Left ventricle myocardium inferior (tissue), 1 donor: ENCODE data around the gene RPS16. TPM values are rescaled to one million over a fixed set of nuclear protein-coding genes. Genes with fewer than 3 reads are reported as not detected.
A peak's percentile ranks its signal among the peaks of the same experiment; 100 is the strongest.
"Not testable (repeated sequence)": the region's sequence is repeated elsewhere in the genome, so short reads cannot be mapped to it uniquely, and the experiment has no call there.

ENCODE experiments used
- DNase-seq: peaks from one replicate; pipeline ENCODE4 v3.0.0-alpha.2; 2020
- H3K27ac ChIP-seq: fragments of 200-600 bp; replicated peaks from 2 replicates; pipeline ENCODE4 v1.8.0; 2021
- H3K27me3 ChIP-seq: fragments of 200-600 bp; 2 replicates; pipeline ENCODE4 v1.8.0; 2021; ENCODE audit warnings: low read depth
- H3K36me3 ChIP-seq: fragments of 200-600 bp; 2 replicates; pipeline ENCODE4 v1.8.0; 2021
- H3K4me1 ChIP-seq: fragments of 200-600 bp; 2 replicates; pipeline ENCODE4 v1.8.0; 2021
- H3K4me3 ChIP-seq: fragments of 200-600 bp; 2 replicates; pipeline ENCODE4 v1.8.0; 2021; ENCODE audit warnings: mild to moderate bottlenecking, moderate library complexity
- H3K9me3 ChIP-seq: fragments of 200-600 bp; replicated peaks from 2 replicates; pipeline ENCODE4 v1.8.0; 2021
- intact Hi-C: fragments of 100-400 bp; cut with micrococcal nuclease; formaldehyde crosslinking; loops from one replicate; pipeline ENCODE4 v1.11.0; 2022
- total RNA-seq: library from RNA; stranded (reverse); fragmentation: NEBNext Ultra II Directional; extraction: Animal tissue kit (Norgen Biotek cat#: 25700); gene quantifications from one replicate; pipeline ENCODE4 v1.2.1, GENCODE V29; 2021
- TF ChIP-seq, protein P1 (sequence below): fragments of 200-600 bp; IDR thresholded peaks from 2 replicates; pipeline ENCODE4 v1.8.0; 2021; ENCODE audit warnings: antibody characterized with exemption, mild to moderate bottlenecking, borderline replicate concordance
- donor health status: DM: no; HTN: yes; CAD: no; lungs with severe emphysema.

RPS16 gene
- total RNA-seq, 1 donor from 2014 or later: 1,107 TPM

DNA sequence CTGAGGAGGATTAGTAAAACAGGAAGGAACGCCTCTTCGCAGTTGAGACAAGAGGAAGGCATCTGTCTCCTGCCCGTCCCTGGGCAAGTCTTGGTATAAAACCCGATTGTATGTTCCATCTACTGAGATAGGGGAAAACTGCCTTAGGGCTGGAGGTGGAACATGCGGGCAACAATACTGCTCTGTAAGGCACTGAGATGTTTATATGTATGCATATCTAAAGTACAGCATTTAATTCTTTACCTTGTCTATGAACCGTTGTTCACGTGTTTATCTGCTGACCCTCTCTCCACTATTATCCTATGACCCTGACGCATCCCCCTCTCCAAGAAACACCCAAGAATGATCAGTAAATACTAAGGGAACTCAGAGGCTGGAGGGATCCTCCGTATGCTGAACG lies 44.2 kb upstream of the RPS16 start:
- Histone ChIP-seq H3K9me3 (no peaks in the 10 kb centered on the region), H3K27ac (peak overlapping the region; percentile 84), H3K4me3 (peak overlapping the region; percentile 99), H3K27me3 (no peaks in the 10 kb centered on the region), H3K36me3 (peaks cover 32% of the 10 kb centered on the region), H3K4me1 (peaks cover 34% of the 10 kb centered on the region)
- no peak for DNase-seq
- intact Hi-C loops: no loop called here
- TF ChIP-seq, protein P1, sequence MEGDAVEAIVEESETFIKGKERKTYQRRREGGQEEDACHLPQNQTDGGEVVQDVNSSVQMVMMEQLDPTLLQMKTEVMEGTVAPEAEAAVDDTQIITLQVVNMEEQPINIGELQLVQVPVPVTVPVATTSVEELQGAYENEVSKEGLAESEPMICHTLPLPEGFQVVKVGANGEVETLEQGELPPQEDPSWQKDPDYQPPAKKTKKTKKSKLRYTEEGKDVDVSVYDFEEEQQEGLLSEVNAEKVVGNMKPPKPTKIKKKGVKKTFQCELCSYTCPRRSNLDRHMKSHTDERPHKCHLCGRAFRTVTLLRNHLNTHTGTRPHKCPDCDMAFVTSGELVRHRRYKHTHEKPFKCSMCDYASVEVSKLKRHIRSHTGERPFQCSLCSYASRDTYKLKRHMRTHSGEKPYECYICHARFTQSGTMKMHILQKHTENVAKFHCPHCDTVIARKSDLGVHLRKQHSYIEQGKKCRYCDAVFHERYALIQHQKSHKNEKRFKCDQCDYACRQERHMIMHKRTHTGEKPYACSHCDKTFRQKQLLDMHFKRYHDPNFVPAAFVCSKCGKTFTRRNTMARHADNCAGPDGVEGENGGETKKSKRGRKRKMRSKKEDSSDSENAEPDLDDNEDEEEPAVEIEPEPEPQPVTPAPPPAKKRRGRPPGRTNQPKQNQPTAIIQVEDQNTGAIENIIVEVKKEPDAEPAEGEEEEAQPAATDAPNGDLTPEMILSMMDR: no peak

DNA sequence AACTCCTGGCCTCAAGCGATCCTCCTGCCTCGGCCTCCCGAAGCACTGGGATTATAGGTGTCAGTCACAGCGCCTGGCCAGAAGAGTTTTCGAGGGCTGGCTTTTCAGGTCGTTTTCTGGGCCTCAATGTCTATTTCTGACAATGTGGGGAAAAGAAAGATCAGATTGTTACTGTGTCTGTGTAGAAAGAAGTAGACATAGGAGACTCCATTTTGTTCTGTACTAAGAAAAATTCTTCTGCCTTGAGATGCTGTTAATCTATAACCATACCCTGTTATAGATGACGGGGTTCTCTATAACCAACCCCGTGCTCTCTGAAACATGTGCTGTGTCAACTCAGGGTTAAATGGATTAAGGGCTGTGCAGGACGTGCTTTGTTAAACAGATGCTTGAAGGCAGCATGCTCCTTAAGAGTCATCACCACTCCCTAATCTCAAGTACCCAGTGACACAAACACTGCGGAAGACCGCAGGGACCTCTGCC lies 43.6 kb upstream of the RPS16 start:
- H3K9me3 ChIP-seq, intact Hi-C loops, DNase-seq, H3K27me3 ChIP-seq, H3K4me3 ChIP-seq: not testable (repeated sequence)
- peaks cover 34% of the 10 kb centered on the region for H3K4me1 ChIP-seq
- peaks cover 31% of the 10 kb centered on the region for H3K36me3 ChIP-seq
- peak overlapping the region; percentile 84 for H3K27ac ChIP-seq

DNA sequence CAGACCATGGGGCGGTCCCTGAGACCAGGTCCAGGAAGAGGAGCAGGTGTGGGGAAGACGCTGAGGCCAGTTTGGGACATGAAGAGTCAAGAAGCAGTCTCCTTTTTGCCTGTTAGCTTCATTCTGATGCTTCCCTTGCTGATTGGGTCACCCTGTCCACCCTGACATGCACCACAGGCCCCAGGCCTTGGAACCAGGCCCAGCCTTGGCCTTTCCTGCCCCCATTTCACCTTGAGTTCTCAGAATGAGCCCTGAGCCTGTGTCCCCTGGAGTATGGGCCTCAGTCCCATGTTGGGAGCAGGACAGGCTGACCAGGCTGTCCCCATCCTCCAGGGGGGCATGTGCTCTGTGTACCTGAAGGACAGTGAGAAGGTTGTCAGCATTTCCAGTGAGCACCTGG lies 40.0 kb upstream of the RPS16 start:
- H3K36me3 ChIP-seq: peaks cover 55% of the 10 kb centered on the region
- H3K4me1 ChIP-seq: peaks cover 20% of the 10 kb centered on the region
- H3K27ac ChIP-seq: peak overlapping the region; percentile 52
- no peaks in the 10 kb centered on the region for H3K27me3 ChIP-seq
- TF ChIP-seq, protein P1: no peak
- intact Hi-C loops: no loop called here
- peak; percentile 30 for DNase-seq
- peak overlapping the region; percentile 31 for H3K4me3 ChIP-seq
- H3K9me3 ChIP-seq: no peaks in the 10 kb centered on the region

DNA sequence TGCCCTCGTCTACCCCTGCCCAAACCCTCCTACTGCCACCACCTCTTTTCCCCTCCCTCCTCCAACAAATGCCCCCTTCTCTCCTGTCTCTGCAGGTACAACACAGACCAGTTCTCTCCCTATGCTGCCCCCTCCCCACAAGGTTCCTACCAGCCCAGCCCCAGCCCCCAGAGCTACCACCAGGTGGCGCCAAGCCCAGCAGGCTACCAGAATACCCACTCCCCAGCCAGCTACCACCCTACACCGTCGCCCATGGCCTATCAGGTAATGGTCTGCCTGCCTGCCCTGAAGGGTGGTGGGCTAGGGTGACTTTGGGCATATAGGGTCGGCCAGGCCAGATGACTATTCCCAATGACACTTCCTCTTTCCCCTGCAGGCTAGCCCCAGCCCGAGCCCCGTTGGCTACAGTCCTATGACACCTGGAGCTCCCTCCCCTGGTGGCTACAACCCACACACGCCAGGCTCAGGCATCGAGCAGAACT lies 38.4 kb upstream of the RPS16 start:
- no peak overlapping the region for H3K27ac ChIP-seq

DNA sequence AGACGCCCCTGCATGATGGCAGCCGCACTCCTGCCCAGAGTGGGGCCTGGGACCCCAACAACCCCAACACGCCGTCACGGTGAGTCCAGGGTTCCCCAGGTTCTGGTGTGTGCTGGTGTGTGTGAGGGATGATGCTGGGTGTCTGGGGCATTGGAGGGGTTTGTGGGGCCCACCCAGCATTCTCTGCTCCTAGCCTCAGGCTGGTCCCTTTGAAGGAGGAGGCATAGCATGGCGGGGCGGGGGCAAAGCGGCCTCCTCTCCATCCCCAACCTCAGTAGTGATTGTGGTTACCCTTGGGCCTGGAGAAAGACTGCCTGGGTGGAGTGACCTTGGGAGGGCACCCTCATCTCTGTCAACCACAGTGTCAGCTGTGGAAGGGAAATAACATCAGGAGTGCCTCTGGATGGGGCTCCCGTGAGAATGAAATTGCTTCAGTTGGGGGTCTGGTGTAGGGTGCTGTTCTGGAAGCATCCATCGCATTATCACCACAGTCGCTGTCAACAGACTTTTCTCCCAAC lies 37.8 kb upstream of the RPS16 start:
- H3K9me3 ChIP-seq: no peaks in the 10 kb centered on the region
- H3K27ac ChIP-seq: no peak overlapping the region
- H3K27me3 ChIP-seq: no peaks in the 10 kb centered on the region
- TF ChIP-seq, protein P1: no peak
- no peak overlapping the region for H3K4me3 ChIP-seq
- DNase-seq: no peak
- H3K4me1 ChIP-seq: peaks cover 11% of the 10 kb centered on the region
- H3K36me3 ChIP-seq: peaks cover 77% of the 10 kb centered on the region
- intact Hi-C loops: no loop called here

More for the DNA sequence above, 38.4 kb upstream of the RPS16 start:
- Histone ChIP-seq H3K4me3 (no peak overlapping the region), H3K36me3 (peaks cover 71% of the 10 kb centered on the region), H3K9me3 (no peaks in the 10 kb centered on the region), H3K27me3 (no peaks in the 10 kb centered on the region), H3K4me1 (peaks cover 11% of the 10 kb centered on the region)
- TF ChIP-seq, protein P1: peak; percentile 84
- intact Hi-C loops: no loop called here
- DNase-seq: peak; percentile 58

DNA sequence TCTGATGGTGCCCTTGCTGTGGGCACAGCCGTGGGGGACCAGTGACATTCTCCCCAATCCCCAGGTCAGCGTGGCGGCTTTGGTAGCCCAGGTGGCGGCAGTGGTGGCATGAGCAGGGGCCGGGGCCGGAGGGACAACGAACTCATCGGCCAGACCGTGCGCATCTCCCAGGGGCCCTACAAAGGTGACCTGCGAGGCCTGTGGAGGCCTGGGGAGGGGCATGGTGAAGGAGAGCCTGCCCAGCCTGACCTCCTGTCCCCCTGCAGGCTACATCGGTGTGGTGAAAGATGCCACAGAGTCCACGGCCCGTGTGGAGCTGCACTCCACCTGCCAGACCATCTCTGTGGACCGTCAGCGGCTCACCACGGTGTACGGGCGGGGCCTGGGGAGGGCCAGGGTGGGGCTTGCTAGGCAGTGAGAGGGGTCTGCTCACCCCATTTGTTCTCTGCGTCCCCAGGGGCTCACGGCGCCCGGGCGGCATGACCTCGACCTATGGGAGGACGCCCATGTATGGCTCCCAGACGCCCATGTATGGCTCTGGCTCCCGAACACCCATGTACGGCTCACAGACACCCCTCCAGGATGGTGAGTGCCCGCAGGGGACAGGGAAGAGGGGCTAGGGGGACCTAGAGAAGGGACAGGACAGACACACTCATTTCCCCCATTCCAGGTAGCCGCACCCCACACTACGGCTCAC lies 37.1 kb upstream of the RPS16 start:
- Histone ChIP-seq H3K4me1 (peaks cover 11% of the 10 kb centered on the region), H3K36me3 (peaks cover 83% of the 10 kb centered on the region), H3K27me3 (no peaks in the 10 kb centered on the region), H3K4me3 (no peak overlapping the region), H3K27ac (no peak overlapping the region), H3K9me3 (no peaks in the 10 kb centered on the region)
- intact Hi-C loops: no loop called here
- TF ChIP-seq, protein P1: no peak
- DNase-seq: no peak
